H9 (cell line): ENCODE results near the gene MTFR2. TPM values are rescaled to one million over a fixed set of nuclear protein-coding genes. Genes with fewer than 3 reads are reported as not detected.

ENCODE experiments used
- DNase-seq: peaks from one replicate; pipeline ENCODE4 v3.0.0-alpha.2; 2017
- H2AFZ ChIP-seq: one replicate; pipeline ENCODE4 v1.6.1; 2013; ENCODE audit warnings: mild to moderate bottlenecking, low read length, control low read depth, moderate library complexity
- H2AK5ac ChIP-seq: 2 replicates; pipeline ENCODE4 v1.6.1; 2013; ENCODE audit warnings: low read length, control low read depth, mixed read lengths; ENCODE audit not compliant: insufficient read length
- H2BK120ac ChIP-seq: one replicate; pipeline ENCODE4 v1.6.1; 2013; ENCODE audit warnings: low read depth, mild to moderate bottlenecking, low read length, control low read depth, inconsistent platforms; ENCODE audit not compliant: poor library complexity, severe bottlenecking
- H2BK12ac ChIP-seq: 2 replicates; pipeline ENCODE4 v1.6.1; 2013; ENCODE audit warnings: low read length, control low read depth, mixed read lengths, low read depth; ENCODE audit not compliant: insufficient read length
- H2BK15ac ChIP-seq: 2 replicates; pipeline ENCODE4 v1.6.1; 2013; ENCODE audit warnings: low read depth, low read length, control low read depth
- H2BK20ac ChIP-seq: one replicate; pipeline ENCODE4 v1.6.1; 2013; ENCODE audit warnings: low read depth, mild to moderate bottlenecking, low read length, control low read depth, inconsistent platforms; ENCODE audit not compliant: poor library complexity, severe bottlenecking
- H2BK5ac ChIP-seq: 2 replicates; pipeline ENCODE4 v1.6.1; 2013; ENCODE audit warnings: low read length, control low read depth, mixed read lengths; ENCODE audit not compliant: insufficient read length
- H3K14ac ChIP-seq: 2 replicates; pipeline ENCODE4 v1.6.1; 2013; ENCODE audit warnings: low read length, control low read depth; ENCODE audit not compliant: insufficient read depth
- H3K18ac ChIP-seq: 2 replicates; pipeline ENCODE4 v1.6.1; 2013; ENCODE audit warnings: low read depth, mild to moderate bottlenecking, mixed read lengths, low read length, control low read depth; ENCODE audit not compliant: insufficient read length
- H3K23ac ChIP-seq: 2 replicates; pipeline ENCODE4 v1.6.1; 2013; ENCODE audit warnings: low read length, control low read depth, mixed read lengths, low read depth; ENCODE audit not compliant: insufficient read length
- H3K23me2 ChIP-seq: 2 replicates; pipeline ENCODE4 v1.6.1; 2013; ENCODE audit warnings: low read depth, mild to moderate bottlenecking, mixed read lengths, low read length, control low read depth; ENCODE audit not compliant: insufficient read length, poor library complexity, severe bottlenecking
- H3K27ac ChIP-seq: 2 replicates; pipeline ENCODE4 v1.5.1; 2013; ENCODE audit warnings: low read length, control low read depth, mixed read lengths, low read depth; ENCODE audit not compliant: insufficient read length
- H3K27me3 ChIP-seq: 2 replicates; pipeline ENCODE4 v1.6.1; 2013; ENCODE audit warnings: low read length, control low read depth, inconsistent platforms; ENCODE audit not compliant: insufficient read depth
- H3K4ac ChIP-seq: 2 replicates; pipeline ENCODE4 v1.6.1; 2013; ENCODE audit warnings: low read depth, mild to moderate bottlenecking, control low read depth, inconsistent platforms, low read length, moderate library complexity
- H3K4me1 ChIP-seq: 2 replicates; pipeline ENCODE4 v1.6.1; 2013; ENCODE audit warnings: low read length, control low read depth, inconsistent platforms; ENCODE audit not compliant: insufficient read depth
- H3K4me2 ChIP-seq: 2 replicates; pipeline ENCODE4 v1.6.1; 2013; ENCODE audit warnings: low read length, control low read depth, mixed read lengths; ENCODE audit not compliant: insufficient read length, insufficient read depth
- H3K56ac ChIP-seq: 2 replicates; pipeline ENCODE4 v1.6.1; 2013; ENCODE audit warnings: low read depth, mild to moderate bottlenecking, mixed read lengths, low read length, control low read depth; ENCODE audit not compliant: insufficient read length
- H3K79me1 ChIP-seq: 2 replicates; pipeline ENCODE4 v1.6.1; 2013; ENCODE audit warnings: low read depth, mild to moderate bottlenecking, moderate library complexity, low read length, control low read depth, inconsistent platforms; ENCODE audit not compliant: insufficient read depth, poor library complexity, severe bottlenecking
- H3K79me2 ChIP-seq: 2 replicates; pipeline ENCODE4 v1.6.1; 2013; ENCODE audit warnings: low read length, control low read depth, inconsistent platforms; ENCODE audit not compliant: insufficient read depth
- H3K9ac ChIP-seq: 2 replicates; pipeline ENCODE4 v1.6.1; 2013; ENCODE audit warnings: low read length, control low read depth, mixed read lengths; ENCODE audit not compliant: insufficient read length; ENCODE audit errors: extremely low read depth
- H3K9me3 ChIP-seq: one replicate; pipeline ENCODE4 v1.6.1; 2013; ENCODE audit warnings: low read depth, low read length, inconsistent platforms; ENCODE audit not compliant: control insufficient read depth
- H3T11ph ChIP-seq: one replicate; pipeline ENCODE4 v1.6.1; 2013; ENCODE audit warnings: mild to moderate bottlenecking, low read length, control low read depth, inconsistent platforms
- H4K20me1 ChIP-seq: one replicate; pipeline ENCODE4 v1.6.1; 2013; ENCODE audit not compliant: control insufficient read depth, insufficient read length, insufficient read depth
- H4K5ac ChIP-seq: 2 replicates; pipeline ENCODE4 v1.6.1; 2013; ENCODE audit warnings: low read depth, mild to moderate bottlenecking, mixed read lengths, low read length, control low read depth; ENCODE audit not compliant: insufficient read length
- H4K8ac ChIP-seq: replicated peaks from 2 replicates; pipeline ENCODE4 v1.6.1; 2013; ENCODE audit warnings: low read length, control low read depth, mixed read lengths, low read depth; ENCODE audit not compliant: insufficient read length
- H4K91ac ChIP-seq: 2 replicates; pipeline ENCODE4 v1.6.1; 2013; ENCODE audit warnings: low read depth, mild to moderate bottlenecking, moderate library complexity, mixed read lengths, low read length, control low read depth; ENCODE audit not compliant: insufficient read length
- H3K27ac Mint-ChIP-seq, 3 experiments: 2 replicates in 2 of 3; 3 replicates in 1 of 3; pipeline ENCODE4 v1.8.0; 2020 to 2021; ENCODE audit warnings: mixed read lengths in 3 of 3, mild to moderate bottlenecking in 1 of 3, moderate library complexity in 1 of 3
- H3K27me3 Mint-ChIP-seq: 2 replicates; pipeline ENCODE4 v1.8.0; 2021; ENCODE audit warnings: low read depth, mild to moderate bottlenecking, moderate library complexity, mixed read lengths
- H3K36me3 Mint-ChIP-seq, 3 experiments: 2 replicates in 2 of 3; 3 replicates in 1 of 3; pipeline ENCODE4 v1.8.0; 2020 to 2021; ENCODE audit warnings: low read depth in 3 of 3, mixed read lengths in 3 of 3; ENCODE audit not compliant: insufficient read depth in 1 of 3
- H3K4me1 Mint-ChIP-seq, 2 experiments: 2 replicates each; pipeline ENCODE4 v1.8.0; 2020; ENCODE audit warnings: mixed read lengths in 2 of 2
- H3K4me3 Mint-ChIP-seq, 2 experiments: 2 replicates in 1 of 2; 3 replicates in 1 of 2; pipeline ENCODE4 v1.8.0; 2020 to 2021; ENCODE audit warnings: mild to moderate bottlenecking in 2 of 2, mixed read lengths in 2 of 2, moderate library complexity in 1 of 2
- H3K9me3 Mint-ChIP-seq, 2 experiments: 2 replicates in 1 of 2; 3 replicates in 1 of 2; pipeline ENCODE4 v1.8.0; 2020; ENCODE audit warnings: mild to moderate bottlenecking in 2 of 2, mixed read lengths in 2 of 2, moderate library complexity in 1 of 2
- WGBS: extraction: QIAGEN DNeasy Blood & Tissue Kit; methylation state at CpG from one replicate; pipeline ENCODE4 v1.1.7; 2013; ENCODE audit warnings: missing lambda C conversion rate, low lambda C conversion rate, mixed read lengths; ENCODE audit not compliant: insufficient read length; ENCODE audit errors: extremely low coverage; 5-methylcytosine and 5-hydroxymethylcytosine counted together
- total RNA-seq: library from RNA; stranded (reverse); gene quantifications from 2 replicates; pipeline ENCODE4 v1.2.1, GENCODE V29; 2021
- TF ChIP-seq, protein P1 (sequence below): fragments of 200-600 bp; sonication (generic); conservative IDR thresholded peaks from 3 replicates; pipeline ENCODE4 v1.8.0; 2021; ENCODE audit warnings: antibody characterized with exemption, mild to moderate bottlenecking

MTFR2 gene
- total RNA-seq, 1 experiment from 2014 or later, result 11.8 TPM

DNA sequence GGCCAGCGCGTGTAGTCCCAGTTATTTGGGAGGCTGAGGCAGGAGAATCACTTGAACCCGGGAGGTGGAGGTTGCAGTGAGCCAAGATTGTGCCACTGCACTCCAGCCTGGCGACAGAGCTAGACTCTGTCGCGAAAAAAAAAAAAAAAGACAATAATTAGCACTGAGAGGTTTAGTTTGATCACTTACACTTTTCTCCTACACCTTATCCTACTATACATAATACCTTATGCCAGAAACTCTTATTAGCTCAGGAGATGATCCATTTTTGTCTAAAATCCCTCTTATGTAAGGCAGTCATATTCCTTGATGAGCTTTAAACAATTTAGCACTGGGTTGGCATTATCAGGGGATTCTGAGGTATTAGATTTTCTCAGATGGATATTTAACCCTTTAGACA lies 3.6 kb upstream of the MTFR2 start:
- Histone ChIP-seq H4K8ac (no peak overlapping the region), H3T11ph (no peak overlapping the region), H2AFZ (no peak overlapping the region), H2BK120ac (no peak overlapping the region), H3K4me2 (no peak overlapping the region), H2BK15ac (no peak overlapping the region), H3K79me1 (no peaks in the 10 kb centered on the region), H3K9ac (no peak overlapping the region), H3K9me3 (no peaks in the 10 kb centered on the region), H3K14ac (no peak overlapping the region), H2AK5ac (no peak overlapping the region), H3K23me2 (peaks cover 3% of the 10 kb centered on the region), H3K18ac (no peak overlapping the region), H3K4me1 (no peaks in the 10 kb centered on the region), H2BK5ac (no peak overlapping the region), H3K23ac (no peak overlapping the region), H3K4ac (no peak overlapping the region), H3K79me2 (no peaks in the 10 kb centered on the region; the same call in 1 of the 2 replicates), H3K27ac (no peak overlapping the region), H2BK12ac (no peak overlapping the region), H4K20me1 (no peaks in the 10 kb centered on the region), H4K91ac (no peak overlapping the region), H2BK20ac (no peak overlapping the region), H3K27me3 (no peaks in the 10 kb centered on the region), H3K56ac (no peak overlapping the region), H4K5ac (no peak overlapping the region)
- WGBS, result no CpG with 5 or more reads among the region's 6 CpGs
- no peak for DNase-seq
- H3K27ac Mint-ChIP-seq, result 0 out of 7 replicates have a peak overlapping the region, but pooled peaks of 1 of the 3 experiments have one; percentile 25
- peaks cover 17% of the 10 kb centered on the region in 2 experiments for H3K4me1 Mint-ChIP-seq
- no peaks in the 10 kb centered on the region for H3K9me3 Mint-ChIP-seq
- H3K36me3 Mint-ChIP-seq, result peaks cover 3 to 20% (median 10%) of the 10 kb centered on the region in 3 experiments; a peak in 6 of 7 replicates
- TF ChIP-seq, protein P1, sequence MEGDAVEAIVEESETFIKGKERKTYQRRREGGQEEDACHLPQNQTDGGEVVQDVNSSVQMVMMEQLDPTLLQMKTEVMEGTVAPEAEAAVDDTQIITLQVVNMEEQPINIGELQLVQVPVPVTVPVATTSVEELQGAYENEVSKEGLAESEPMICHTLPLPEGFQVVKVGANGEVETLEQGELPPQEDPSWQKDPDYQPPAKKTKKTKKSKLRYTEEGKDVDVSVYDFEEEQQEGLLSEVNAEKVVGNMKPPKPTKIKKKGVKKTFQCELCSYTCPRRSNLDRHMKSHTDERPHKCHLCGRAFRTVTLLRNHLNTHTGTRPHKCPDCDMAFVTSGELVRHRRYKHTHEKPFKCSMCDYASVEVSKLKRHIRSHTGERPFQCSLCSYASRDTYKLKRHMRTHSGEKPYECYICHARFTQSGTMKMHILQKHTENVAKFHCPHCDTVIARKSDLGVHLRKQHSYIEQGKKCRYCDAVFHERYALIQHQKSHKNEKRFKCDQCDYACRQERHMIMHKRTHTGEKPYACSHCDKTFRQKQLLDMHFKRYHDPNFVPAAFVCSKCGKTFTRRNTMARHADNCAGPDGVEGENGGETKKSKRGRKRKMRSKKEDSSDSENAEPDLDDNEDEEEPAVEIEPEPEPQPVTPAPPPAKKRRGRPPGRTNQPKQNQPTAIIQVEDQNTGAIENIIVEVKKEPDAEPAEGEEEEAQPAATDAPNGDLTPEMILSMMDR, result no peak
- H3K4me3 Mint-ChIP-seq, result no peak overlapping the region
- H3K27me3 Mint-ChIP-seq, result no peaks in the 10 kb centered on the region
